Loucy (cell line): ENCODE measurements around the gene PTGR2.

Experiments used
- H2AFZ ChIP-seq: fragments of 200-600 bp; sonication (generic); 2 replicates; pipeline ENCODE4 v1.6.0; 2016; ENCODE audit warnings: antibody characterized with exemption, mild to moderate bottlenecking, low read length, moderate library complexity
- H3F3A ChIP-seq: fragments of 200-600 bp; 2 replicates; pipeline ENCODE4 v1.6.0; 2016; ENCODE audit warnings: antibody characterized with exemption, low read depth, mild to moderate bottlenecking
- H3K27me3 ChIP-seq: fragments of 200-600 bp; sonication (generic); 2 replicates; pipeline ENCODE4 v1.6.1; 2014; ENCODE audit warnings: low read length, mild to moderate bottlenecking; ENCODE audit not compliant: insufficient read depth, poor library complexity, severe bottlenecking
- H3K36me3 ChIP-seq: fragments of 200-600 bp; sonication (generic); 2 replicates; pipeline ENCODE4 v1.6.1; 2016; ENCODE audit warnings: low read length; ENCODE audit not compliant: insufficient read depth
- H3K4me1 ChIP-seq: fragments of 200-600 bp; sonication (generic); 2 replicates; pipeline ENCODE4 v1.5.1; 2014; ENCODE audit warnings: low read length, mild to moderate bottlenecking; ENCODE audit not compliant: insufficient read depth, poor library complexity, severe bottlenecking
- H3K4me2 ChIP-seq: fragments of 200-600 bp; sonication (generic); 2 replicates; pipeline ENCODE4 v1.6.0; 2014; ENCODE audit warnings: antibody characterized with exemption, low read length, low read depth, mild to moderate bottlenecking; ENCODE audit not compliant: poor library complexity, severe bottlenecking
- H3K4me3 ChIP-seq: fragments of 200-600 bp; sonication (generic); 2 replicates; pipeline ENCODE4 v1.5.1; 2014; ENCODE audit warnings: low read length, mild to moderate bottlenecking, mixed read lengths; ENCODE audit not compliant: poor library complexity, severe bottlenecking
- H3K79me2 ChIP-seq: fragments of 200-600 bp; sonication (generic); 2 replicates; pipeline ENCODE4 v1.6.1; 2014; ENCODE audit warnings: low read length; ENCODE audit not compliant: insufficient read depth
- H3K9ac ChIP-seq: fragments of 200-600 bp; sonication (generic); 2 replicates; pipeline ENCODE4 v1.6.0; 2014; ENCODE audit warnings: mild to moderate bottlenecking, low read depth, low read length, moderate library complexity; ENCODE audit not compliant: poor library complexity, severe bottlenecking
- H3K9me2 ChIP-seq: fragments of 200-600 bp; sonication (generic); replicated peaks from 2 replicates; pipeline ENCODE4 v1.6.1; 2016; ENCODE audit warnings: low read depth, low read length, mixed read lengths
- H3K9me3 ChIP-seq: fragments of 200-600 bp; sonication (generic); 2 replicates; pipeline ENCODE4 v1.6.1; 2014; ENCODE audit warnings: mild to moderate bottlenecking, antibody characterized with exemption, low read length, low read depth; ENCODE audit not compliant: insufficient read depth
- H4K20me1 ChIP-seq: fragments of 200-600 bp; sonication (generic); 2 replicates; pipeline ENCODE4 v1.6.0; 2014; ENCODE audit warnings: antibody characterized with exemption, low read length, mild to moderate bottlenecking; ENCODE audit not compliant: insufficient read depth, poor library complexity, severe bottlenecking
- EZH2phosphoT487 ChIP-seq: fragments of 200-600 bp; IDR thresholded peaks from 2 replicates; pipeline ENCODE4 v1.6.1; 2018; ENCODE audit warnings: antibody characterized with exemption, mild to moderate bottlenecking, moderate library complexity, borderline replicate concordance
- TF ChIP-seq, protein P1 (sequence below): fragments of 200-600 bp; sonication (generic); conservative IDR thresholded peaks from 2 replicates; pipeline ENCODE4 v1.5.1; 2014; ENCODE audit warnings: mild to moderate bottlenecking, antibody characterized with exemption, low read length

PTGR2 gene

DNA sequence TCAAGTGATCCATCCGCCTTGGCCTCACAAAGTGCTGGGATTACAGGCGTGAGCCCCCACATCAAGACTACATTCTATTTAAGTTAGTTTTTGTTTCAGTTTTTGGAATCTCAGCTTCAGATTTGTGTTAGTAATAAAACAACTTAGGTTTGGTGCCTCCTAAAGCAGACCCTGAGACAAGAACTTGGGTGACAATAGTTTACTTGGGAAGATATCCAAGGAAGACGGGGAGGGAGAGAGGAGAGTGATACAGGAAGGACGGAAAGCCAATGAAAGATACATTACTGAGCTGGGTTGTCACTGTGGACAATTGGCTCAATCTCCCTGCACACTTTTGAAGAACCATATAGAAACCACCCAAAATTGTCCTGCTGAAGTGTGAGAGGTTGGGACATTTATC, 22.6 kb upstream of the PTGR2 start:
- TF ChIP-seq, protein P1, sequence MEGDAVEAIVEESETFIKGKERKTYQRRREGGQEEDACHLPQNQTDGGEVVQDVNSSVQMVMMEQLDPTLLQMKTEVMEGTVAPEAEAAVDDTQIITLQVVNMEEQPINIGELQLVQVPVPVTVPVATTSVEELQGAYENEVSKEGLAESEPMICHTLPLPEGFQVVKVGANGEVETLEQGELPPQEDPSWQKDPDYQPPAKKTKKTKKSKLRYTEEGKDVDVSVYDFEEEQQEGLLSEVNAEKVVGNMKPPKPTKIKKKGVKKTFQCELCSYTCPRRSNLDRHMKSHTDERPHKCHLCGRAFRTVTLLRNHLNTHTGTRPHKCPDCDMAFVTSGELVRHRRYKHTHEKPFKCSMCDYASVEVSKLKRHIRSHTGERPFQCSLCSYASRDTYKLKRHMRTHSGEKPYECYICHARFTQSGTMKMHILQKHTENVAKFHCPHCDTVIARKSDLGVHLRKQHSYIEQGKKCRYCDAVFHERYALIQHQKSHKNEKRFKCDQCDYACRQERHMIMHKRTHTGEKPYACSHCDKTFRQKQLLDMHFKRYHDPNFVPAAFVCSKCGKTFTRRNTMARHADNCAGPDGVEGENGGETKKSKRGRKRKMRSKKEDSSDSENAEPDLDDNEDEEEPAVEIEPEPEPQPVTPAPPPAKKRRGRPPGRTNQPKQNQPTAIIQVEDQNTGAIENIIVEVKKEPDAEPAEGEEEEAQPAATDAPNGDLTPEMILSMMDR = no peak
- TF ChIP-seq EZH2phosphoT487 = no peak
- no peak overlapping the region for H3K4me3 ChIP-seq
- no peak overlapping the region for H3K9ac ChIP-seq
- no peaks in the 10 kb centered on the region for H4K20me1 ChIP-seq
- no peaks in the 10 kb centered on the region for H3K9me2 ChIP-seq
- no peaks in the 10 kb centered on the region for H3K4me1 ChIP-seq
- no peak overlapping the region for H3K4me2 ChIP-seq
- no peaks in the 10 kb centered on the region for H3K9me3 ChIP-seq
- H3K27me3 ChIP-seq = no peaks in the 10 kb centered on the region
- no peaks in the 10 kb centered on the region for H3F3A ChIP-seq
- no peaks in the 10 kb centered on the region for H3K79me2 ChIP-seq
- no peak overlapping the region for H2AFZ ChIP-seq
- H3K36me3 ChIP-seq = no peaks in the 10 kb centered on the region

DNA sequence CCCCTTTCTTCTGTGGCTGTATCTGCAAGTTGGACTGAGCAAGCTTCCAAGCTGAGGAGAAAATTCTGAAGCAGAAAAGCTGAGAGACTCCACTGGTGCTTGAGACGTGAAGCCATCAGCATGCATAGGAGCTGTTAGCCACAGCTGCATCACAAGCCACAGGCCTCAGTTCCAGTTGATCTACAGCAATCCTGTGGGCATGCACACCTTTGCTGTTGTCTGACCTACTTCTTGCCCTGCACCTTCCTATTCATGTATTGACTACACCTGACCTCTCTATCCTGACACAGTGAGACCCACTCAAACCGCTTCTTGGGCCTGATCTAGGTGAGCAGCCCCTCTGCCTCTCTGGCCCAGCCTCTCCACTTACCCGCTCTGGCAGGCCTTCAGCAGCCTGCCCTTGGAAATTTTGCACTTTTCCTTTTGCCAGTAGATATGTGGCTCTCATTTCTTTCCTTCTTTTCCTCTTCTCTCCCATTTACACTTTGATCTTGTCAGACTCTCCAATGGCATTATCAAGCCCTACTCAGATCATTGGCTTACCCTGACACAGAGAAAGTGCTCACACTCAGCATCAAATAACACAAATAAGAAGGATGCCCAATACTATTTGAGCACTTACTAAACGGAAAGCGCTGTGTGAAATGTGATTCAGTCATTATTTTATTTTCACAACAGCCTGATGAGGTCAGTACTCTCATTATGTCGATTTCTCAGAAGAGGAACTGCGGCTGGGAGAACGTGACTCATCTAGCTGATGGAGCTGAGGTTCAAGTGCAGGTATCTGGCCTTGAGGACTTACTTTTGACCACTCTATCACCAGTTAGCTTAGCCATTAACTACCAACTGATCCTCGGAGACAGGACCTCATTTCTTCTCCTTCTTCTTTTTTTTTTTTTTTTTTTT, 21.9 kb upstream of the PTGR2 start:
- H3K4me2 ChIP-seq = no peak overlapping the region

DNA sequence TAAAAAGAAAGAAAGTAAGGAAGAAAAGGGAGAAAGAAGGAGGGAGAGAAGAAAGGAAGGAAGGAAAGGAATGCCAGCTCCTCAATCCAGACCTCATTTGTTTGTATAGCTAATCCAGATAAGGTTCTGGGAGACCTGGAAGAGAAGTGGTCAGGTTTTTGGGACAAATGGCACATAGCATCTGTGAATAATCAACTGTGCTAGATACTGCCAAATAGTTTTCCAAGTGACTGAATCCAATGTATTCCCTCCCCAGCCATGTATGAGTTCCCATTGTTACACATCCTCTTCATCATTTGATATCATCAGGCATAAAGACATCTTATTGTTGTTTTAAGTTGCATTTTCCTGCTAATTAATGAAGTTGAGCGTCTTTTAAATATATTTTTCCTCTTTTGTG, 18.6 kb upstream of the PTGR2 start:
- Histone ChIP-seq H4K20me1 (no peaks in the 10 kb centered on the region), H3K9ac (no peak overlapping the region), H2AFZ (no peak overlapping the region), H3F3A (no peaks in the 10 kb centered on the region), H3K79me2 (no peaks in the 10 kb centered on the region), H3K9me3 (no peaks in the 10 kb centered on the region), H3K4me2 (no peak overlapping the region), H3K36me3 (no peaks in the 10 kb centered on the region), H3K9me2 (no peaks in the 10 kb centered on the region), H3K4me1 (no peaks in the 10 kb centered on the region), H3K4me3 (no peak overlapping the region), H3K27me3 (no peaks in the 10 kb centered on the region)
- TF ChIP-seq EZH2phosphoT487 = no peak
- TF ChIP-seq, protein P1 = no peak

More for the DNA sequence above, 21.9 kb upstream of the PTGR2 start:
- H3K36me3 ChIP-seq = no peaks in the 10 kb centered on the region
- H3F3A ChIP-seq = no peaks in the 10 kb centered on the region
- H3K4me1 ChIP-seq = no peaks in the 10 kb centered on the region
- H3K4me3 ChIP-seq = no peak overlapping the region
- no peaks in the 10 kb centered on the region for H3K79me2 ChIP-seq
- H3K9me3 ChIP-seq = no peaks in the 10 kb centered on the region
- no peaks in the 10 kb centered on the region for H3K9me2 ChIP-seq
- H2AFZ ChIP-seq = no peak overlapping the region
- H3K9ac ChIP-seq = no peak overlapping the region
- H4K20me1 ChIP-seq = no peaks in the 10 kb centered on the region
- no peaks in the 10 kb centered on the region for H3K27me3 ChIP-seq
- no peak for TF ChIP-seq EZH2phosphoT487
- TF ChIP-seq, protein P1 = no peak
